GM12878 (cell line): ENCODE measurements around the gene SDK2. TPM values are rescaled to one million over a fixed set of nuclear protein-coding genes. Genes with fewer than 3 reads are reported as not detected.

Experiments
- ATAC-seq: fragments of 200-7000 bp; cut with Tn5 transposase; 3 replicates; pipeline ENCODE4 v1.9.1; 2020; ENCODE audit warnings: mild to moderate bottlenecking, moderate library complexity
- BruUV-seq: library from RNA; stranded (reverse); fragments of 400-500 nt; replicated peaks from 2 replicates; lab custom pipeline; 2021; lab: Mats Ljungman, UMichigan
- CTCF ChIA-PET: fragments of 300-600 bp; sonication (Branson Sonifier 250); formaldehyde crosslinking; extraction: SDS; loops from one replicate; lab custom pipeline; 2021; ENCODE audit warnings: inconsistent platforms; lab: Yijun Ruan, JAX
- POLR2A ChIA-PET: fragments of 350-600 bp; formaldehyde crosslinking; extraction: SDS; loops from one replicate; lab custom pipeline; 2021; ENCODE audit warnings: inconsistent platforms; lab: Charles Lee
- RAD21 ChIA-PET: fragments of 300-600 bp; sonication (Branson Sonifier 250); formaldehyde crosslinking; loops from one replicate; lab custom pipeline; 2023; ENCODE audit warnings: antibody characterized with exemption; ENCODE audit not compliant: unreplicated experiment; lab: Charles Lee
- SMC1A ChIA-PET: fragments of 300-600 bp; sonication (Branson Sonifier 250); formaldehyde crosslinking; loops from one replicate; lab custom pipeline; 2023; ENCODE audit not compliant: unreplicated experiment, uncharacterized antibody; lab: Charles Lee
- DNase-seq: peaks from one replicate; pipeline ENCODE4 v3.0.0-alpha.2; 2011; ENCODE audit warnings: low read depth, low spot score
- FAIRE-seq: peaks from 3 replicates; lab custom pipeline; 2011; peaks lifted over from hg19 to GRCh38; lab: Jason Lieb, UNC
- H2AFZ ChIP-seq: 2 replicates; pipeline ENCODE4 v1.6.0; 2011; ENCODE audit warnings: low read depth, low read length, control low read depth; ENCODE audit not compliant: control insufficient read depth
- H3K27ac ChIP-seq: 2 replicates; pipeline ENCODE4 v1.5.1; 2011; ENCODE audit warnings: control low read depth; ENCODE audit not compliant: control insufficient read depth, insufficient read depth
- H3K27me3 ChIP-seq, 2 experiments: replicated peaks in 1 of 2; 2 replicates each; pipeline versions ENCODE4 v1.6.0 to v1.6.1; 2011; ENCODE audit warnings: low read length in 1 of 2; ENCODE audit not compliant: control insufficient read depth in 2 of 2, insufficient read depth in 2 of 2
- H3K36me3 ChIP-seq, 2 experiments: 2 replicates each; pipeline ENCODE4 v1.5.1; 2011; ENCODE audit warnings: low read length in 1 of 2; ENCODE audit not compliant: control insufficient read depth in 2 of 2, insufficient read depth in 2 of 2
- H3K4me1 ChIP-seq: 2 replicates; pipeline ENCODE4 v1.6.1; 2011; ENCODE audit warnings: mild to moderate bottlenecking, low read length, moderate library complexity, mixed read lengths; ENCODE audit not compliant: control insufficient read depth, insufficient read depth
- H3K4me2 ChIP-seq: 2 replicates; pipeline ENCODE4 v1.6.0; 2011; ENCODE audit warnings: control low read depth; ENCODE audit not compliant: control insufficient read depth, insufficient read depth
- H3K4me3 ChIP-seq: fragments of 200-600 bp; sonication (generic); 2 replicates; pipeline ENCODE4 v1.5.1; 2016
- H3K79me2 ChIP-seq: 2 replicates; pipeline ENCODE4 v1.6.0; 2011; ENCODE audit warnings: low read length; ENCODE audit not compliant: control insufficient read depth, insufficient read depth
- H3K9ac ChIP-seq: 2 replicates; pipeline ENCODE4 v1.8.0; 2011; ENCODE audit warnings: low read length, control low read depth, mixed read lengths; ENCODE audit not compliant: control insufficient read depth, insufficient read depth
- H3K9me3 ChIP-seq: replicated peaks from 3 replicates; pipeline ENCODE4 v1.5.1; 2011; ENCODE audit warnings: mild to moderate bottlenecking, low read length; ENCODE audit not compliant: control insufficient read depth, insufficient read depth
- H4K20me1 ChIP-seq: 2 replicates; pipeline ENCODE4 v1.6.0; 2011; ENCODE audit not compliant: control insufficient read depth, insufficient read depth
- BHLHE40 ChIP-seq, 2 experiments: fragments of 450-650 bp in 1 of 2; IDR thresholded peaks; 2 replicates each; pipeline ENCODE4 v1.6.1; 2011 to 2017; ENCODE audit warnings: low read depth in 2 of 2, borderline replicate concordance in 1 of 2, improper control_type of control experiment in 1 of 2, low read length in 1 of 2, mild to moderate bottlenecking in 1 of 2
- CEBPB ChIP-seq, 2 experiments: fragments of 150-350 bp in 1 of 2; IDR thresholded peaks; 2 replicates each; pipeline ENCODE4 v1.6.1; 2012 to 2014; ENCODE audit warnings: low read depth in 2 of 2, low read length in 2 of 2, borderline replicate concordance in 1 of 2, inconsistent platforms in 1 of 2
- MYB ChIP-seq: fragments of 150-350 bp; IDR thresholded peaks from 2 replicates; pipeline ENCODE4 v1.6.1; 2014; ENCODE audit warnings: mild to moderate bottlenecking, low read depth, low read length, borderline replicate concordance
- NRF1 ChIP-seq: conservative IDR thresholded peaks from 2 replicates; pipeline ENCODE4 v1.6.1; 2011; ENCODE audit warnings: mild to moderate bottlenecking, low read depth, low read length, improper control_type of control experiment
- SIN3A ChIP-seq: IDR thresholded peaks from 2 replicates; pipeline ENCODE4 v1.6.1; 2012; ENCODE audit warnings: low read depth, low read length, improper control_type of control experiment
- SMAD1 ChIP-seq: fragments of 450-650 bp; IDR thresholded peaks from 2 replicates; pipeline ENCODE4 v1.6.1; 2018; ENCODE audit warnings: mild to moderate bottlenecking, low read depth; ENCODE audit not compliant: partially characterized antibody
- TCF7 ChIP-seq: IDR thresholded peaks from 2 replicates; pipeline ENCODE4 v1.6.1; 2014; ENCODE audit warnings: antibody characterized with exemption, borderline replicate concordance
- YY1 ChIP-seq: IDR thresholded peaks from 2 replicates; pipeline ENCODE4 v1.6.1; 2011; ENCODE audit warnings: low read depth, mild to moderate bottlenecking, low read length
- ZNF274 ChIP-seq: IDR thresholded peaks from one replicate; pipeline ENCODE4 v1.8.0; 2011; ENCODE audit not compliant: insufficient read length, insufficient read depth
- WGBS: methylation state at CpG from one replicate; pipeline ENCODE4 v1.1.6; 2016; ENCODE audit warnings: low lambda C conversion rate; ENCODE audit not compliant: insufficient replicate concordance, insufficient coverage; ENCODE audit errors: missing lambda C conversion rate; 5-methylcytosine and 5-hydroxymethylcytosine counted together
- in situ Hi-C: fragments of 300-500 bp; cut with MboI; formaldehyde crosslinking; loops from 9 replicates; pipeline ENCODE4 v1.14.3; 2018; ENCODE audit warnings: mixed read lengths
- intact Hi-C: fragments of 100-400 bp; cut with micrococcal nuclease; formaldehyde crosslinking; loops from one replicate; pipeline ENCODE4 v1.14.2; 2022; ENCODE audit not compliant: unreplicated experiment
- polyA plus RNA-seq, 11 experiments: library from polyadenylated mRNA; depleted of rRNA in 4 of 11; unstranded in 6 of 11; stranded (reverse) in 5 of 11; fragments of >200 nt; fragmentation: Nextera tagmentation in 4 of 11; fragmentation: Illumina TruSeq in 1 of 11; extraction: Ambion mirVana in 4 of 11; extraction: Trizol in 1 of 11; gene quantifications; 1 replicate in 1 of 11; 2 replicates in 10 of 11; pipeline versions ENCODE4 v1.2.1 to v1.2.3, GENCODE V29; 2011 to 2016; ENCODE audit warnings: inconsistent platforms in 2 of 11, missing spikeins in 2 of 11, low read depth in 1 of 11
- total RNA-seq, 4 experiments: library from RNA; depleted of rRNA in 3 of 4; stranded (reverse); fragments of >200 nt in 3 of 4; fragmentation: Illumina TruSeq in 1 of 4; extraction: Trizol in 1 of 4; gene quantifications; 2 replicates each; pipeline versions ENCODE4 v1.2.1 to v1.2.3, GENCODE V29; 2013 to 2021
- TF ChIP-seq, protein P1 (sequence below): fragments of 450-650 bp; IDR thresholded peaks from 2 replicates; pipeline ENCODE4 v1.6.1; 2017; ENCODE audit warnings: mild to moderate bottlenecking, moderate library complexity

Gene SDK2
- total and polyA plus RNA-seq, 10 of the 15 experiments (the other 5 are each of a cell fraction or from before 2014, with no cell fraction given), result 0.03 to 0.08 (median 0.03) TPM; not detected in 7

DNA sequence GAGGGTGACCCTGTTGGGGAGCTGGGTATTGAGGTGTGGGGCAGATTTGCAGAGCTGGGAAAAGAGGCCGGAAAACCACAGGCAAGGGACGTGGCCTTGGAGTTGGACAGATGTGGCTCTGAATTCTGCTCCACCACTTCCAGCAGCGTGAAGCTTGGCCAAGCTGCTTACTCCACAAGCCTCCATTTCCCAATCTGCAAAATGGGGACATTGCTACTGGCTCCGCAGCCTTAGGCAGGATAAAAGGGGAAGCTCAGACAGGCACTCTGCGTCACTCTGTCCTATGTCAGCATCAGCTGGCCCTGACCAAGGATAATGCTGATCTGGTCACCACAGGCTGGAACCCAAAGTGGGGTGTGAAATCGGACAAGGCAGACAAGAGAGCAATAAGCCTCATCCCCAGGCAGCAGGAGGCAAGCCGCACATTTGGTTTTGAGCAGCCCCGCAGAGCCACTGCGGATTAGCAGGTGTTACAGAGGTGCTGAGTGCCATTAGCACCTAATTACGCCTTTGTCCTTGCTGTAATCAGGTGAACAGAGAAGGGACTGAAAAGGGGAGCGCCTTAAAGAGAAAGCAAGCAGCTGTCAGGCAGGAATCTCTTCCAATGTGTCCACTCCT is 54.8 kb downstream of the SDK2 start (continued):
- TF ChIP-seq ZNF274 (no peak), TCF7 (no peak), CEBPB (IDR thresholded peaks at IDR 0.05; ENCODE audit: borderline replicate concordance in 1 of 2, low read depth in 2 of 2, low read length in 2 of 2) (no peak), YY1 (no peak), MYB (no peak), SIN3A (no peak), SMAD1 (no peak)
- TF ChIP-seq, protein P1, sequence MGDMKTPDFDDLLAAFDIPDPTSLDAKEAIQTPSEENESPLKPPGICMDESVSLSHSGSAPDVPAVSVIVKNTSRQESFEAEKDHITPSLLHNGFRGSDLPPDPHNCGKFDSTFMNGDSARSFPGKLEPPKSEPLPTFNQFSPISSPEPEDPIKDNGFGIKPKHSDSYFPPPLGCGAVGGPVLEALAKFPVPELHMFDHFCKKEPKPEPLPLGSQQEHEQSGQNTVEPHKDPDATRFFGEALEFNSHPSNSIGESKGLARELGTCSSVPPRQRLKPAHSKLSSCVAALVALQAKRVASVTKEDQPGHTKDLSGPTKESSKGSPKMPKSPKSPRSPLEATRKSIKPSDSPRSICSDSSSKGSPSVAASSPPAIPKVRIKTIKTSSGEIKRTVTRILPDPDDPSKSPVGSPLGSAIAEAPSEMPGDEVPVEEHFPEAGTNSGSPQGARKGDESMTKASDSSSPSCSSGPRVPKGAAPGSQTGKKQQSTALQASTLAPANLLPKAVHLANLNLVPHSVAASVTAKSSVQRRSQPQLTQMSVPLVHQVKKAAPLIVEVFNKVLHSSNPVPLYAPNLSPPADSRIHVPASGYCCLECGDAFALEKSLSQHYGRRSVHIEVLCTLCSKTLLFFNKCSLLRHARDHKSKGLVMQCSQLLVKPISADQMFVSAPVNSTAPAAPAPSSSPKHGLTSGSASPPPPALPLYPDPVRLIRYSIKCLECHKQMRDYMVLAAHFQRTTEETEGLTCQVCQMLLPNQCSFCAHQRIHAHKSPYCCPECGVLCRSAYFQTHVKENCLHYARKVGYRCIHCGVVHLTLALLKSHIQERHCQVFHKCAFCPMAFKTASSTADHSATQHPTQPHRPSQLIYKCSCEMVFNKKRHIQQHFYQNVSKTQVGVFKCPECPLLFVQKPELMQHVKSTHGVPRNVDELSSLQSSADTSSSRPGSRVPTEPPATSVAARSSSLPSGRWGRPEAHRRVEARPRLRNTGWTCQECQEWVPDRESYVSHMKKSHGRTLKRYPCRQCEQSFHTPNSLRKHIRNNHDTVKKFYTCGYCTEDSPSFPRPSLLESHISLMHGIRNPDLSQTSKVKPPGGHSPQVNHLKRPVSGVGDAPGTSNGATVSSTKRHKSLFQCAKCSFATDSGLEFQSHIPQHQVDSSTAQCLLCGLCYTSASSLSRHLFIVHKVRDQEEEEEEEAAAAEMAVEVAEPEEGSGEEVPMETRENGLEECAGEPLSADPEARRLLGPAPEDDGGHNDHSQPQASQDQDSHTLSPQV, result no peak

- H3K27ac ChIP-seq, result no peak overlapping the region
- DNase-seq (no peak), ATAC-seq (no peak), FAIRE-seq (no peak)
- no peaks in the 10 kb centered on the region for H3K36me3 ChIP-seq
- H3K9me3 ChIP-seq, result no peaks in the 10 kb centered on the region
- no peak overlapping the region for H3K4me3 ChIP-seq
- no peak overlapping the region for H3K4me2 ChIP-seq
- no peak overlapping the region for H3K9ac ChIP-seq
- BruUV-seq, result no TSS peak
- H2AFZ ChIP-seq, result no peak overlapping the region
- H3K4me1 ChIP-seq, result peaks cover 23% of the 10 kb centered on the region
- POLR2A ChIA-PET, result no interaction called here
- H4K20me1 ChIP-seq, result no peaks in the 10 kb centered on the region
- SMC1A ChIA-PET, result no interaction called here
- intact Hi-C loops (no loop called here), in situ Hi-C loops (no loop called here)
- no peaks in the 10 kb centered on the region for H3K79me2 ChIP-seq
- RAD21 ChIA-PET, result no interaction called here
- CTCF ChIA-PET, result no interaction called here
- TF ChIP-seq NRF1, result no peak
- peak; percentile 36 to 50; a peak in 2 of 4 replicates for TF ChIP-seq BHLHE40 (IDR thresholded peaks at IDR 0.05; ENCODE audit: borderline replicate concordance in 1 of 2, low read depth in 2 of 2, low read length in 1 of 2)
- H3K27me3 ChIP-seq, result peaks cover 0 to 5% of the 10 kb centered on the region in 2 experiments; a peak in 2 of 4 replicates
- 35% methylated on average over 7 of the region's 7 CpGs for WGBS
Observed at GRCh38 chr17:73588891-73589290, 55.4 kb downstream of the SDK2 start.
